PC-3 (cell line): ENCODE data around the gene SLC25A24. TPM values are rescaled to one million over a fixed set of nuclear protein-coding genes. Genes with fewer than 3 reads are reported as not detected.
"Not testable (repeated sequence)": the region's sequence is repeated elsewhere in the genome, so short reads cannot be mapped to it uniquely, and the experiment has no call there.

Experiments used
- ATAC-seq: fragments of 200-7000 bp; cut with Tn5 transposase; 2 replicates; pipeline ENCODE4 v1.9.1; 2020; ENCODE audit warnings: mild to moderate bottlenecking, moderate library complexity
- Bru-seq: library from RNA; stranded (reverse); fragments of 400-500 nt; gene quantifications from one replicate; lab custom pipeline; 2021; lab: Mats Ljungman, UMichigan
- BruChase-seq, 2 experiments: library from RNA; stranded (reverse); fragments of 400-500 nt; gene quantifications; one replicate each; lab custom pipeline; 2021; lab: Mats Ljungman, UMichigan
- BruUV-seq: library from RNA; stranded (reverse); fragments of 400-500 nt; replicated peaks from 2 replicates; lab custom pipeline; 2021; lab: Mats Ljungman, UMichigan
- CTCF ChIA-PET: fragments of 300-600 bp; sonication (Branson Sonifier 250); formaldehyde crosslinking; loops from one replicate; lab custom pipeline; 2022; ENCODE audit warnings: antibody characterized with exemption; lab: Charles Lee
- POLR2A ChIA-PET: fragments of 300-600 bp; sonication (Branson Sonifier 250); formaldehyde crosslinking; loops from one replicate; lab custom pipeline; 2022; ENCODE audit warnings: antibody characterized with exemption; ENCODE audit not compliant: unreplicated experiment; lab: Charles Lee
- DNase-seq: peaks from one replicate; pipeline ENCODE4 v3.0.0-alpha.2; 2015
- H2AFZ ChIP-seq: fragments of 300-600 bp; sonication (generic); 2 replicates; pipeline ENCODE4 v1.6.0; 2016; ENCODE audit warnings: antibody characterized with exemption, low read length
- H3F3A ChIP-seq: fragments of 300-600 bp; sonication (generic); one replicate; pipeline ENCODE4 v1.6.0; 2017; ENCODE audit warnings: antibody characterized with exemption, low read length, control low read depth, mild to moderate bottlenecking; ENCODE audit not compliant: unreplicated experiment
- H3K27ac ChIP-seq: fragments of 300-600 bp; sonication (generic); 2 replicates; pipeline ENCODE4 v1.5.1; 2016; ENCODE audit warnings: mild to moderate bottlenecking, low read length
- H3K27me3 ChIP-seq: fragments of 300-600 bp; sonication (generic); 2 replicates; pipeline ENCODE4 v1.6.1; 2016; ENCODE audit warnings: low read length, mixed read lengths
- H3K36me3 ChIP-seq: fragments of 300-600 bp; sonication (generic); 2 replicates; pipeline ENCODE4 v1.6.1; 2016; ENCODE audit warnings: low read depth, mixed run types, low read length, mixed read lengths
- H3K4me1 ChIP-seq: fragments of 300-600 bp; sonication (generic); 2 replicates; pipeline ENCODE4 v1.5.1; 2016; ENCODE audit warnings: low read length; ENCODE audit not compliant: insufficient read depth
- H3K4me2 ChIP-seq: fragments of 300-600 bp; sonication (generic); 2 replicates; pipeline ENCODE4 v1.6.0; 2016; ENCODE audit warnings: low read length
- H3K4me3 ChIP-seq: fragments of 300-600 bp; sonication (generic); 2 replicates; pipeline ENCODE4 v1.5.1; 2016; ENCODE audit warnings: mild to moderate bottlenecking, low read length, mixed read lengths
- H3K79me2 ChIP-seq: fragments of 300-600 bp; sonication (generic); 2 replicates; pipeline ENCODE4 v1.6.1; 2017; ENCODE audit warnings: low read length, mixed read lengths
- H3K9ac ChIP-seq: fragments of 300-600 bp; sonication (generic); 2 replicates; pipeline ENCODE4 v1.6.0; 2016; ENCODE audit warnings: mild to moderate bottlenecking, low read length
- H3K9me2 ChIP-seq: fragments of 300-600 bp; sonication (generic); replicated peaks from 2 replicates; pipeline ENCODE4 v1.6.1; 2016; ENCODE audit warnings: mixed run types, low read length, mixed read lengths
- H3K9me3 ChIP-seq: fragments of 300-600 bp; sonication (generic); 2 replicates; pipeline ENCODE4 v1.6.1; 2016; ENCODE audit warnings: low read length, mixed read lengths
- H4K20me1 ChIP-seq: fragments of 300-600 bp; sonication (generic); 2 replicates; pipeline ENCODE4 v1.6.1; 2016; ENCODE audit warnings: low read length, mixed read lengths
- CTCF ChIP-seq: fragments of 300-600 bp; sonication (generic); conservative IDR thresholded peaks from 2 replicates; pipeline ENCODE4 v1.5.1; 2017; ENCODE audit warnings: antibody characterized with exemption, low read depth, mild to moderate bottlenecking, low read length
- EZH2phosphoT487 ChIP-seq: fragments of 300-600 bp; sonication (generic); IDR thresholded peaks from 2 replicates; pipeline ENCODE4 v1.6.1; 2018; ENCODE audit warnings: mild to moderate bottlenecking, antibody characterized with exemption, low read length, borderline replicate concordance
- intact Hi-C: fragments of 100-400 bp; cut with micrococcal nuclease; formaldehyde crosslinking; loops from 2 replicates; pipeline ENCODE4 v1.9.0; 2023
- long read RNA-seq: library from polyadenylated mRNA; unstranded; transcript quantifications from one replicate; pipeline ENCODE4 v2.0.0, GENCODE V29; 2021; ENCODE audit not compliant: unreplicated experiment
- total RNA-seq: library from RNA; depleted of rRNA; stranded (reverse); fragments of >200 nt; gene quantifications from 2 replicates; pipeline ENCODE4 v1.2.3, GENCODE V29; 2014; rRNA removed

SLC25A24 gene
- 30.3 and 33.4 TPM in 2 replicates for total RNA-seq
- Bru-seq, nascent RNA: percentile 91 among the genes with signal in this experiment
- BruChase-seq, experiment 1, labeled RNA remaining after a 6-hour chase: percentile 85 among the genes with signal in this experiment
- percentile 85 among the genes with signal in this experiment for BruChase-seq, experiment 2, labeled RNA remaining after a 2-hour chase
- long read RNA-seq, full-length matches to known transcripts: 120 of 139 reads
- long read RNA-seq, partial matches to known transcripts: 9 of 139 reads
- long read RNA-seq, other reads (novel, unspliced or antisense): 10 of 139 reads

GRCh38 chr1:108199781-108200686 lies at the start of gene SLC25A24:
TSS of gene SLC25A24 (minus strand) at chr1:108200343. CDS start at chr1:108200138, 205 bp downstream.
- H3F3A ChIP-seq: no peaks in the 10 kb centered on the region
- H3K4me1 ChIP-seq: peaks cover 19% of the 10 kb centered on the region
- H3K4me3 ChIP-seq: peak within 1 kb of the TSS; percentile 97
- H3K79me2 ChIP-seq: peaks cover 50% of the 10 kb centered on the region
- H3K4me2 ChIP-seq: peak within 1 kb of the TSS; percentile 96
- DNase-seq: peak; percentile 79
- CTCF ChIA-PET: interaction anchor here (0.6 to 1.6 kb wide), 5 partner anchors 9 to 418 kb away, joined by 3 to 11 read pairs (median 6); partner anchors contain the start of gene EEIG2
- no peaks in the 10 kb centered on the region for H3K9me3 ChIP-seq
- no TSS peak for BruUV-seq
- POLR2A ChIA-PET: interaction anchor here (0.6 kb wide), 3 partner anchors 18 to 147 kb away, joined by 3 to 7 read pairs (median 5); no protein-coding TSS in a partner anchor
- H3K36me3 ChIP-seq: peaks cover 23% of the 10 kb centered on the region
- peak within 1 kb of the TSS; percentile 59 for H3K27ac ChIP-seq
- peak; percentile 92 for ATAC-seq
- no peaks in the 10 kb centered on the region for H3K27me3 ChIP-seq
- no peaks in the 10 kb centered on the region for H3K9me2 ChIP-seq
- H3K9ac ChIP-seq: peak within 1 kb of the TSS; percentile 94
- peak within 1 kb of the TSS; percentile 97 for H2AFZ ChIP-seq
- no peak for TF ChIP-seq EZH2phosphoT487
- TF ChIP-seq CTCF: no peak
- H4K20me1 ChIP-seq: peaks cover 4% of the 10 kb centered on the region
- intact Hi-C loops: loop anchor here (1.0 to 10.0 kb wide), 4 partner anchors 55 to 442 kb away; no protein-coding TSS in a partner anchor

DNA sequence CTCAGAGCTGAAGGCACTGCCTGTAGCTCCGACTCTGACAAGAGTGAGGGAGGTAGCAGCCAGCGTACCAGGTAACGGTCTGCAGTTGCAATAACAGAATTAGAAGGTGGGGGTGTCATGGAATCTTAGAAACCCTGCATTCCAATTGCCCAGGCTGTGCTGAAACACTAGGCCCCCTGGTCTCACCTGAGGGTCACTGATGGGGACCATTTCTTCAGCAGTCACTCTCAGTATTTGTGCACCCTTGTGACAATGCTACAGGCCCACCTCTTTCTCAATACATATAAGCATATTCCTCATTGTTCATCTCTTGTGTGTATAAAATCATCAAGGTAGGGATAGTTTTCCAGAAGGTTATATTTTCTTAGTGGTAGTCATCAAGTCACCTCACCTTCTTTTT lies 43.8 kb upstream of the SLC25A24 start, which contains the start of gene NBPF4:
Gene NBPF4, minus strand, starts transcription at position 101 of the 400 bp plus-strand sequence. CDS start 315 bp downstream, outside the sequence.
- CTCF ChIA-PET, ATAC-seq, POLR2A ChIA-PET: not testable (repeated sequence)

GRCh38 chr1:108239426-108239825 lies 39.3 kb upstream of the SLC25A24 start:
- H3K9me2 ChIP-seq, H3K9ac ChIP-seq, H3K4me3 ChIP-seq, H3K27me3 ChIP-seq, H3K27ac ChIP-seq, H4K20me1 ChIP-seq, H3K4me2 ChIP-seq, H3K79me2 ChIP-seq, BruUV-seq, CTCF ChIA-PET, H3K36me3 ChIP-seq, H2AFZ ChIP-seq, POLR2A ChIA-PET, H3F3A ChIP-seq, DNase-seq, H3K4me1 ChIP-seq, ATAC-seq, intact Hi-C loops, H3K9me3 ChIP-seq: not testable (repeated sequence)

More for the DNA sequence above, 43.8 kb upstream of the SLC25A24 start, which contains the start of gene NBPF4:
- H3K4me3 ChIP-seq, H3K4me1 ChIP-seq, BruUV-seq, H4K20me1 ChIP-seq, H3K9me2 ChIP-seq, H3K79me2 ChIP-seq, H3K9me3 ChIP-seq, DNase-seq, H3K9ac ChIP-seq, H3K4me2 ChIP-seq, H3K27me3 ChIP-seq, intact Hi-C loops, H3K36me3 ChIP-seq, H3K27ac ChIP-seq, H3F3A ChIP-seq, H2AFZ ChIP-seq: not testable (repeated sequence)

- POLR2A ChIA-PET, H3F3A ChIP-seq, H3K9me3 ChIP-seq, CTCF ChIA-PET, intact Hi-C loops, H3K4me2 ChIP-seq, H3K36me3 ChIP-seq, H4K20me1 ChIP-seq, BruUV-seq, DNase-seq, H3K4me3 ChIP-seq, H3K27me3 ChIP-seq, H2AFZ ChIP-seq, H3K79me2 ChIP-seq, H3K27ac ChIP-seq, H3K9me2 ChIP-seq, H3K9ac ChIP-seq, H3K4me1 ChIP-seq: not testable (repeated sequence)
- peak; percentile 96 for ATAC-seq
Measured at GRCh38 chr1:108235308-108235707, 35.2 kb upstream of the SLC25A24 start.

GRCh38 chr1:108232183-108232582 lies 32.0 kb upstream of the SLC25A24 start:
- DNase-seq, H3F3A ChIP-seq, H3K4me1 ChIP-seq, intact Hi-C loops, H3K27me3 ChIP-seq, H3K4me3 ChIP-seq, ATAC-seq, BruUV-seq, H3K27ac ChIP-seq, H3K79me2 ChIP-seq, H3K9me3 ChIP-seq, CTCF ChIA-PET, H2AFZ ChIP-seq, H3K36me3 ChIP-seq, H3K9ac ChIP-seq, H3K9me2 ChIP-seq, POLR2A ChIA-PET, H4K20me1 ChIP-seq, H3K4me2 ChIP-seq: not testable (repeated sequence)
